Endodermal cell (in vitro differentiated cells): ENCODE measurements around the gene IL11RA. TPM values are rescaled to one million over a fixed set of nuclear protein-coding genes. Genes with fewer than 3 reads are reported as not detected.

Experiments
- DNase-seq: peaks from one replicate; pipeline ENCODE4 v3.0.0-alpha.2; 2017
- H3K27ac ChIP-seq: 2 replicates; pipeline ENCODE4 v1.5.1; 2013; ENCODE audit warnings: mild to moderate bottlenecking, low read depth, low read length, moderate library complexity
- H3K27me3 ChIP-seq: 2 replicates; pipeline ENCODE4 v1.6.1; 2013; ENCODE audit warnings: mild to moderate bottlenecking, low read length, moderate library complexity; ENCODE audit not compliant: insufficient read depth, control insufficient read depth, poor library complexity, severe bottlenecking
- H3K36me3 ChIP-seq: 2 replicates; pipeline ENCODE4 v1.7.0; 2013; ENCODE audit warnings: mild to moderate bottlenecking, low read length, moderate library complexity; ENCODE audit not compliant: control insufficient read depth, insufficient read depth
- H3K4me1 ChIP-seq: one replicate; pipeline ENCODE4 v1.7.0; 2013; ENCODE audit warnings: low read length; ENCODE audit not compliant: control insufficient read depth, insufficient read depth
- H3K4me3 ChIP-seq: 2 replicates; pipeline ENCODE4 v1.5.1; 2013; ENCODE audit warnings: mild to moderate bottlenecking, low read length, moderate library complexity
- H3K9ac ChIP-seq: 2 replicates; pipeline ENCODE4 v1.6.1; 2013; ENCODE audit warnings: mild to moderate bottlenecking, low read length, moderate library complexity; ENCODE audit not compliant: poor library complexity, severe bottlenecking; ENCODE audit errors: extremely low read depth
- H3K9me3 ChIP-seq: 2 replicates; pipeline ENCODE4 v1.6.1; 2013; ENCODE audit warnings: mild to moderate bottlenecking, low read length, moderate library complexity; ENCODE audit not compliant: control insufficient read depth
- H3K27ac Mint-ChIP-seq: 2 replicates; pipeline ENCODE4 v1.8.0; 2020; ENCODE audit warnings: mixed read lengths
- H3K27me3 Mint-ChIP-seq: 2 replicates; pipeline ENCODE4 v1.8.0; 2021; ENCODE audit warnings: mild to moderate bottlenecking, mixed read lengths; ENCODE audit not compliant: insufficient read depth
- H3K36me3 Mint-ChIP-seq: 2 replicates; pipeline ENCODE4 v1.8.0; 2020; ENCODE audit warnings: low read depth, mixed read lengths
- H3K4me1 Mint-ChIP-seq: 2 replicates; pipeline ENCODE4 v1.8.0; 2020; ENCODE audit warnings: mixed read lengths
- H3K4me3 Mint-ChIP-seq: 2 replicates; pipeline ENCODE4 v1.8.0; 2020; ENCODE audit warnings: mild to moderate bottlenecking, moderate library complexity, mixed read lengths
- H3K9me3 Mint-ChIP-seq: 2 replicates; pipeline ENCODE4 v1.8.0; 2020; ENCODE audit warnings: mild to moderate bottlenecking, mixed read lengths
- WGBS, 2 experiments: methylation state at CpG; one replicate each; pipeline versions ENCODE4 v1.1.5 to v1.1.7; 2013; ENCODE audit warnings: missing lambda C conversion rate in 2 of 2, mixed read lengths in 1 of 2; ENCODE audit not compliant: insufficient coverage in 1 of 2, insufficient read length in 1 of 2; 5-methylcytosine and 5-hydroxymethylcytosine counted together
- total RNA-seq, 2 donors: library from RNA; stranded (reverse); fragmentation: NEBNext Ultra II Directional in 1 of 2; extraction: Animal tissue kit (Norgen Biotek cat#: 25700) in 1 of 2; gene quantifications; 2 replicates in 1 of 2; 3 replicates in 1 of 2; pipeline ENCODE4 v1.2.1, GENCODE V29; 2021
- TF ChIP-seq, protein P1 (sequence below): fragments of 200-600 bp; sonication (generic); conservative IDR thresholded peaks from 2 replicates; pipeline ENCODE4 v1.5.0; 2021; ENCODE audit warnings: antibody characterized with exemption, mild to moderate bottlenecking

Gene IL11RA
- total RNA-seq, 2 donors from 2014 or later = 6.9 to 12.7 TPM

DNA sequence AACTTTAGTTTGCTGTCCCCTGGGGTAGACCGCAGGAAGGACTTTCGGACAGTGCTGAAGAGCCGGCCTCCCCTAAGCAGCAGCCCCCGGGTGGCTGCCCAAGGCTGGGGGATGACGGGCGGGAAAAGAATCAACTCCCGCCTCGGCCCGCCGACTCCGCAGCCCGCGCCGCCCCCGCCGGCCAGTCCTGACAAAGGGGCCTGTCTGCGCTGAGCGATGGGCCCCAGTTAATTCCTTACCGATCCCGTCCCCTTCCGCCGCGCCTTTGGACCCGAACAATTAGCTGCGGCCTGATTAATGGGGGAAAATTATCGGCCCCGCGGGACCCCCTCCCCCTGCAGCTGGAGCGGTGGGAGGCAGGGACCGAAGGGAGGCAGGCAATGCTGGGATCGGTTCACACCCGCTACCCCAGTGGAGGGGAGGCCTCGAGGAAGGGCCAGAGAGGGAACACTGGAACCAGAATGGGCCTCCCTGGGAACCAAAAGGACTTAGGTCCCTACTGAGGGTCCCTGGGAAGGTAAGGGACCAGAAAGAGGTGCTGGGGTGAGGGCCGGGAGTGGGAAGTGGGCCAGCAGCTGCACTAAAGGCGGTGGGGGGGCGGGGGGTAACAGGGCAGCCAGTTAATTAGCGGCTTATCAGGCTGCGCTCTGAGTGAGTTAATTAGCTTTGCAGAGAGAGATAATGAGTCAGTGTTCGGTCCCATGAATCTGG, 27.4 kb upstream of the IL11RA start:
- peak overlapping the region; percentile 78 for H3K27ac ChIP-seq
- Mint-ChIP-seq H3K4me3 (peak overlapping the region; percentile 42), H3K4me1 (peaks cover 23% of the 10 kb centered on the region), H3K27ac (no peak overlapping the region), H3K9me3 (no peaks in the 10 kb centered on the region), H3K36me3 (no peaks in the 10 kb centered on the region), H3K27me3 (peaks cover 86% of the 10 kb centered on the region)
- no peak overlapping the region for H3K4me3 ChIP-seq
- TF ChIP-seq, protein P1, sequence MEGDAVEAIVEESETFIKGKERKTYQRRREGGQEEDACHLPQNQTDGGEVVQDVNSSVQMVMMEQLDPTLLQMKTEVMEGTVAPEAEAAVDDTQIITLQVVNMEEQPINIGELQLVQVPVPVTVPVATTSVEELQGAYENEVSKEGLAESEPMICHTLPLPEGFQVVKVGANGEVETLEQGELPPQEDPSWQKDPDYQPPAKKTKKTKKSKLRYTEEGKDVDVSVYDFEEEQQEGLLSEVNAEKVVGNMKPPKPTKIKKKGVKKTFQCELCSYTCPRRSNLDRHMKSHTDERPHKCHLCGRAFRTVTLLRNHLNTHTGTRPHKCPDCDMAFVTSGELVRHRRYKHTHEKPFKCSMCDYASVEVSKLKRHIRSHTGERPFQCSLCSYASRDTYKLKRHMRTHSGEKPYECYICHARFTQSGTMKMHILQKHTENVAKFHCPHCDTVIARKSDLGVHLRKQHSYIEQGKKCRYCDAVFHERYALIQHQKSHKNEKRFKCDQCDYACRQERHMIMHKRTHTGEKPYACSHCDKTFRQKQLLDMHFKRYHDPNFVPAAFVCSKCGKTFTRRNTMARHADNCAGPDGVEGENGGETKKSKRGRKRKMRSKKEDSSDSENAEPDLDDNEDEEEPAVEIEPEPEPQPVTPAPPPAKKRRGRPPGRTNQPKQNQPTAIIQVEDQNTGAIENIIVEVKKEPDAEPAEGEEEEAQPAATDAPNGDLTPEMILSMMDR = no peak
- peak; percentile 68 for DNase-seq
- H3K4me1 ChIP-seq = peaks cover 10% of the 10 kb centered on the region
- no peaks in the 10 kb centered on the region for H3K36me3 ChIP-seq
- peaks cover 55% of the 10 kb centered on the region for H3K27me3 ChIP-seq
- H3K9ac ChIP-seq = peak overlapping the region; percentile 34
- H3K9me3 ChIP-seq = no peaks in the 10 kb centered on the region
- 25 to 28% methylated on average over 35 to 39 of the region's 39 CpGs for WGBS, 2 experiments

DNA sequence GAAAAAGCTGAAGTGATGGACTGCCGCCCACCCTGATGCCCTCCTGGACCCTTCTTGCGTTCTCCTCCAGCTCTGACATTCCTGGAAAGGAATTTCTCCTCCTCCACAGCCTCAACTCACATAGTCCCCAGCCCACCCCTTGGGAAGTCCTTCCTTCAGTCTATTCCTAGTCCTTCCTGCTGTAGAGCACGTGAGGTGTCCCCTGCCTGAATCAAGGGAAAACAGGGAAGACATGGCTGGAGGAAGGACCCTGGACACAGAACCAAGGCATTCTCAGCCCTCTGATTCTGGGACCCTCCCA, 26.8 kb upstream of the IL11RA start:
- no peak overlapping the region for H3K9ac ChIP-seq
- H3K27me3 Mint-ChIP-seq = peaks cover 89% of the 10 kb centered on the region
- no peak for DNase-seq
- WGBS, 2 experiments = 65 to 77% methylated on average over 2 to 3 of the region's 3 CpGs
- H3K4me3 ChIP-seq = no peak overlapping the region
- H3K27me3 ChIP-seq = peaks cover 60% of the 10 kb centered on the region
- H3K27ac ChIP-seq = no peak overlapping the region
- peak overlapping the region; percentile 42 for H3K4me3 Mint-ChIP-seq
- no peaks in the 10 kb centered on the region for H3K36me3 Mint-ChIP-seq
- TF ChIP-seq, protein P1 = no peak
- peaks cover 21% of the 10 kb centered on the region for H3K4me1 Mint-ChIP-seq
- H3K9me3 ChIP-seq = no peaks in the 10 kb centered on the region
- peaks cover 7% of the 10 kb centered on the region for H3K4me1 ChIP-seq
- no peak overlapping the region for H3K27ac Mint-ChIP-seq
- no peaks in the 10 kb centered on the region for H3K36me3 ChIP-seq
- H3K9me3 Mint-ChIP-seq = no peaks in the 10 kb centered on the region

GRCh38 chr9:34627716-34628655, 24.0 kb upstream of the IL11RA start:
- H3K27ac Mint-ChIP-seq = no peak overlapping the region
- Histone ChIP-seq H3K9me3 (no peaks in the 10 kb centered on the region), H3K36me3 (no peaks in the 10 kb centered on the region), H3K27me3 (peaks cover 71% of the 10 kb centered on the region), H3K27ac (no peak overlapping the region), H3K9ac (no peak overlapping the region), H3K4me1 (peaks cover 7% of the 10 kb centered on the region), H3K4me3 (peak overlapping the region; percentile 69)
- TF ChIP-seq, protein P1 = no peak
- peaks cover 24% of the 10 kb centered on the region for H3K4me1 Mint-ChIP-seq
- H3K27me3 Mint-ChIP-seq = peaks cover 92% of the 10 kb centered on the region
- 54 to 67% methylated on average over 9 to 20 of the region's 20 CpGs for WGBS, 2 experiments
- peak overlapping the region; percentile 56 for H3K4me3 Mint-ChIP-seq
- DNase-seq = no peak
- H3K36me3 Mint-ChIP-seq = no peaks in the 10 kb centered on the region
- H3K9me3 Mint-ChIP-seq = no peaks in the 10 kb centered on the region
